Chondrocyte (in vitro differentiated cells): Measurements from ENCODE around the gene ELF2. TPM values are rescaled to one million over a fixed set of nuclear protein-coding genes. Genes with fewer than 3 reads are reported as not detected.

Source experiments
- DNase-seq: peaks from one replicate; pipeline ENCODE4 v3.0.0; 2021; ENCODE audit warnings: mixed read lengths, low spot score
- H3K27ac Mint-ChIP-seq: one replicate; pipeline ENCODE4 v1.8.0; 2021; ENCODE audit warnings: mild to moderate bottlenecking, moderate library complexity, mixed read lengths; ENCODE audit not compliant: unreplicated experiment
- H3K27me3 Mint-ChIP-seq: 2 replicates; pipeline ENCODE4 v1.8.0; 2021; ENCODE audit warnings: low read depth, mixed read lengths
- H3K36me3 Mint-ChIP-seq: 2 replicates; pipeline ENCODE4 v1.8.0; 2021; ENCODE audit warnings: low read depth, mixed read lengths
- H3K4me1 Mint-ChIP-seq: 2 replicates; pipeline ENCODE4 v1.8.0; 2021; ENCODE audit warnings: low read depth, mild to moderate bottlenecking, mixed read lengths
- H3K4me3 Mint-ChIP-seq: one replicate; pipeline ENCODE4 v1.8.0; 2021; ENCODE audit warnings: mild to moderate bottlenecking, moderate library complexity, mixed read lengths; ENCODE audit not compliant: unreplicated experiment
- H3K9me3 Mint-ChIP-seq: 2 replicates; pipeline ENCODE4 v1.8.0; 2021; ENCODE audit warnings: low read depth, mixed read lengths
- CTCF ChIP-seq: fragments of 200-600 bp; sonication (generic); IDR thresholded peaks from 2 replicates; pipeline ENCODE4 v1.5.0; 2021; ENCODE audit warnings: antibody characterized with exemption, mild to moderate bottlenecking, moderate library complexity
- long read RNA-seq: library from polyadenylated mRNA; stranded (forward); transcript quantifications from one replicate; pipeline ENCODE4 v2.0.0, GENCODE V29; 2021
- total RNA-seq: library from RNA; stranded (reverse); gene quantifications from 3 replicates; pipeline ENCODE4 v1.2.1, GENCODE V29; 2021

The ELF2 gene
- total RNA-seq, result 30.2 to 34.2 TPM (median 32.3 TPM) in 3 replicates
- long read RNA-seq, partial matches to known transcripts, result 1 of 10 reads
- long read RNA-seq, other reads (novel, unspliced or antisense), result 7 of 10 reads

- H3K36me3 Mint-ChIP-seq, result no peaks in the 10 kb centered on the region
- peak within 1 kb of the TSS; percentile 87 for H3K4me3 Mint-ChIP-seq
- H3K9me3 Mint-ChIP-seq, result no peaks in the 10 kb centered on the region
- H3K4me1 Mint-ChIP-seq, result peaks cover 15% of the 10 kb centered on the region
- TF ChIP-seq CTCF, result peak; percentile 8
- peak within 1 kb of the TSS; percentile 97 for H3K27ac Mint-ChIP-seq
- no peaks in the 10 kb centered on the region for H3K27me3 Mint-ChIP-seq
- DNase-seq, result peak; percentile 96
Observed at GRCh38 chr4:139177049-139177868, at the start of gene ELF2. Gene ELF2, minus strand, starts transcription at chr4:139177218. Its CDS starts 39,517 bp downstream, at chr4:139137701.

- no peak for DNase-seq
- no peaks in the 10 kb centered on the region for H3K36me3 Mint-ChIP-seq
- no peak for TF ChIP-seq CTCF
- H3K4me3 Mint-ChIP-seq, result no peak overlapping the region
- peaks cover 4% of the 10 kb centered on the region for H3K9me3 Mint-ChIP-seq
- peaks cover 6% of the 10 kb centered on the region for H3K4me1 Mint-ChIP-seq
- no peaks in the 10 kb centered on the region for H3K27me3 Mint-ChIP-seq
- no peak overlapping the region for H3K27ac Mint-ChIP-seq
Observed at GRCh38 chr4:139223682-139224317, 46.8 kb upstream of the ELF2 start.

GRCh38 chr4:139222215-139222614, 45.2 kb upstream of the ELF2 start:
- Mint-ChIP-seq H3K4me3 (no peak overlapping the region), H3K27ac (no peak overlapping the region), H3K9me3 (peaks cover 4% of the 10 kb centered on the region), H3K4me1 (peaks cover 6% of the 10 kb centered on the region), H3K36me3 (no peaks in the 10 kb centered on the region), H3K27me3 (no peaks in the 10 kb centered on the region)
- no peak for DNase-seq
- TF ChIP-seq CTCF, result no peak

- Mint-ChIP-seq H3K27me3 (no peaks in the 10 kb centered on the region), H3K4me3 (no peak overlapping the region), H3K27ac (no peak overlapping the region), H3K9me3 (peaks cover 4% of the 10 kb centered on the region), H3K36me3 (no peaks in the 10 kb centered on the region), H3K4me1 (peaks cover 6% of the 10 kb centered on the region)
- DNase-seq, result no peak
- TF ChIP-seq CTCF, result no peak
Observed at GRCh38 chr4:139221687-139222086, 44.7 kb upstream of the ELF2 start.

GRCh38 chr4:139219450-139220055, 42.5 kb upstream of the ELF2 start:
- no peak for TF ChIP-seq CTCF
- no peak for DNase-seq
- Mint-ChIP-seq H3K4me1 (peaks cover 6% of the 10 kb centered on the region), H3K9me3 (peaks cover 4% of the 10 kb centered on the region), H3K36me3 (no peaks in the 10 kb centered on the region), H3K27ac (no peak overlapping the region), H3K27me3 (no peaks in the 10 kb centered on the region), H3K4me3 (no peak overlapping the region)
